Measurements from ENCODE around the gene TMEM247. TPM values are rescaled to one million over a fixed set of nuclear protein-coding genes. Genes with fewer than 3 reads are reported as not detected.

TMEM247 gene
- total RNA-seq, 2 donors from 2014 or later: not detected

DNA sequence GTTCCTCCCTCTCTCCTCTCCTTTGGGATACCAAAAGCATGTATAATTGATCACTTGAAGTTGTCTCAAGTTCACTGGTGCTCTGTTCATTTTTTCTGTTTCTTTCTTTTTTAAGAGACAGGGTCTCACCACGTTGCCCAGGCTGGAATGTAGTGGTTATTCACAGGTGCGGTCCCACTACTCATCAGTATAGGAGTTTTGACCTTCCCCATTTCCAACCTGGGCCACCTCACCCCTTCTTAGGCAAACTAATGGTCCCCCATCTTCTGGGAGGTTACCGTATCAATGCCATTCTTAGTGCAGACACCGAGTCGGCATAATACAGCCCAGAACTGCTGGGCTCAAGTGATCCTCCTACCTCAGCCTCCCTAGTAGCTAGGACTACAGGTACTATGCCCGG, 31.3 kb upstream of the TMEM247 start:
- no peaks in the 10 kb centered on the region for H3K27me3 ChIP-seq
- H3K4me1 ChIP-seq: peaks cover 0 to 4% of the 10 kb centered on the region in 2 donors
- H3K36me3 ChIP-seq: no peaks in the 10 kb centered on the region
- no peak for DNase-seq (ENCODE audit: low spot score)
- TF ChIP-seq CTCF (IDR thresholded peaks at IDR 0.05): no peak
- H3K27ac ChIP-seq: no peak overlapping the region
- H3K4me3 ChIP-seq: no peak overlapping the region
- H3K9me3 ChIP-seq: peaks cover 0 to 10% of the 10 kb centered on the region in 2 donors

DNA sequence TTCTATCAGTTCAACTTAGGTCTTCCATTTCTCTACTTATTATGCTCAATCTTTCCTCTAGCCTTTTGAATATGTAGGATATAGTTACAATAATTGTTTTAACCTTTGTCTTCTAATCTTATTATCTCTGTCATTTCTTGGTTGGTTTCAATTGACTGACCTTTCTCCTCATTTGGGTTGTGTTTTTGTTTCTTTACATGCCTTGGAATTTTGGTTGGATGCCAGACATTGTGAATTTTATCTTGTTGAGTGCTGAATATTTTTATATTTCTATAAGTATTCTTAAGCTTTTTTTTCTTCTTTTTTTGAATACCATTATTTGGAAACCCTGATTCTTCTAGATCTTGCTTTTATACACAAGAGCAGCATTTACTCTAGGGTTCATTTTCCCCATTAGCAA, 30.7 kb upstream of the TMEM247 start:
- DNase-seq (ENCODE audit: low spot score): no peak
- peaks cover 0 to 4% of the 10 kb centered on the region in 2 donors for H3K4me1 ChIP-seq
- no peak overlapping the region for H3K27ac ChIP-seq
- no peak overlapping the region for H3K4me3 ChIP-seq
- no peaks in the 10 kb centered on the region for H3K36me3 ChIP-seq
- TF ChIP-seq CTCF (IDR thresholded peaks at IDR 0.05): no peak
- H3K9me3 ChIP-seq: peaks cover 0 to 10% of the 10 kb centered on the region in 2 donors
- no peaks in the 10 kb centered on the region for H3K27me3 ChIP-seq

DNA sequence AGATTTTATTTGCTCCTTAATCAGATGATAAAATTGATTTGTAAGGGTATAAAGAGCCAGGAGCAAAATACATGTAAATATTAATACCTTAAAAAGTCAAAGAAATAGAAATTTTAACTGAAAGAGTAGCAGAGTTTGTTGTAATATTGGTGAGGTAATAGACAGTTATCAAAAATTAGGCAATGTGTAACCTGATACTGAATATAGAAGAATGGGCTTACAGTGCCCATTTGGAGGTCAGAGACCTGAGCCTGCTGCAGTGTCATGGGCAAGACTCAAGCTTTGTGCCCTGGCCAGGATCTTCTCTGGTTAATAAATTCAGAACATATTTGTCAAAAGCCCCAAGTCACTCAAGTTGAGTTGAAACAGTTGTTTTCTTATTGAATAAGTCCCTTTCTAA, 29.7 kb upstream of the TMEM247 start:
- H3K4me3 ChIP-seq: no peak overlapping the region
- H3K36me3 ChIP-seq: no peaks in the 10 kb centered on the region
- no peak for TF ChIP-seq CTCF (IDR thresholded peaks at IDR 0.05)
- no peak overlapping the region for H3K27ac ChIP-seq
- peaks cover 0 to 10% of the 10 kb centered on the region in 2 donors for H3K9me3 ChIP-seq
- peaks cover 0 to 4% of the 10 kb centered on the region in 2 donors for H3K4me1 ChIP-seq
- DNase-seq (ENCODE audit: low spot score): no peak
- no peaks in the 10 kb centered on the region for H3K27me3 ChIP-seq

DNA sequence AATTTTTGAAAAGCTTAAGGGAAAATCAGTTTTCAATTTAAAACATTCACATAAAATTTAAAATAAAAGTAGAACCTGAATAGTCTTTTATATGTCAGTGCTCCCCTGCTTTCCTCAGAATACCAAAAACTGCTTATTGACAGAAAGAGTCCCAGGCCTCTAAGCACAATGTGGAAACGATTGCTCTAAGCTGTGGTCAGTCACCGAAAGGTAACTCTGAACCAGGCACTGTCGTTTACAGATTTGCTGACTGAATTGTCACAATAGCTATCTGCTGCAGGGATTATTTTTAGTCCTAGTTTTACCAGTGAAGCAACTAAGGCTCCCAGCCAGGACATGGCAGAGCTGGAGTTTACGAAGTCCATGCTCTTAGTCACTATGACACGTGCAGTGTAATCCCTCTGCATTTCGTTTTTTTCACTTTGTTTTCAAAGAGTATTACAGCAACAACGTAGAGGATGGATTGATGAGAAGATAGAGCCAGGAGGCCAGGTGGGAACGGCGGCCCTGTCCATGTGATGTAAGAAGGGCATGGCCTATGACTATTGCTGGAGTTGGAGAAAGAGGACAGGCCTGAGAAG, 28.1 kb upstream of the TMEM247 start:
- H3K4me1 ChIP-seq: peaks cover 0 to 4% of the 10 kb centered on the region in 2 donors
- H3K27me3 ChIP-seq: no peaks in the 10 kb centered on the region
- no peak for TF ChIP-seq CTCF (IDR thresholded peaks at IDR 0.05)
- no peak overlapping the region for H3K27ac ChIP-seq
- DNase-seq (ENCODE audit: low spot score): no peak
- no peaks in the 10 kb centered on the region for H3K9me3 ChIP-seq
- H3K36me3 ChIP-seq: no peaks in the 10 kb centered on the region
- H3K4me3 ChIP-seq: no peak overlapping the region

- H3K4me1 ChIP-seq: peaks cover 0 to 26% of the 10 kb centered on the region in 2 donors
- no peaks in the 10 kb centered on the region for H3K9me3 ChIP-seq
- no peak for TF ChIP-seq CTCF (IDR thresholded peaks at IDR 0.05)
- H3K4me3 ChIP-seq: no peak overlapping the region
- no peaks in the 10 kb centered on the region for H3K36me3 ChIP-seq
- no peak overlapping the region for H3K27ac ChIP-seq
- DNase-seq (ENCODE audit: low spot score): no peak
- H3K27me3 ChIP-seq: no peaks in the 10 kb centered on the region
Measured at GRCh38 chr2:46456789-46457188, 22.6 kb upstream of the TMEM247 start.
